Left colon (tissue), 2 donors: Measurements from ENCODE around the gene ASB13. TPM values are rescaled to one million over a fixed set of nuclear protein-coding genes. Genes with fewer than 3 reads are reported as not detected.

Source experiments
- ATAC-seq: fragments of 200-7000 bp; cut with Tn5 transposase; one replicate; pipeline ENCODE4 v1.9.1; 2020; ENCODE audit warnings: mild to moderate bottlenecking, moderate library complexity
- DNase-seq, 2 donors: peaks; one replicate each; pipeline ENCODE4 v3.0.0-alpha.2; 2020
- intact Hi-C, 2 donors: fragments of 100-400 bp; cut with DNase I in 1 of 2; cut with micrococcal nuclease in 1 of 2; formaldehyde crosslinking; loops; one replicate each; pipeline versions ENCODE4 v1.11.2 to v1.14.0; 2022; cut with DNase I, micrococcal nuclease
- total RNA-seq, 2 donors: library from RNA; stranded (reverse); fragmentation: NEBNext Ultra II Directional; extraction: Animal tissue kit (Norgen Biotek cat#: 25700); gene quantifications; one replicate each; pipeline ENCODE4 v1.2.1, GENCODE V29; 2021
- donor health status: DM: no; HTN: no; CAD: no.
- donor health status: DM: yes; HTN: yes; CAD: no.

ASB13 gene
- total RNA-seq, 2 donors from 2014 or later: 50.7 to 56.3 TPM

DNA sequence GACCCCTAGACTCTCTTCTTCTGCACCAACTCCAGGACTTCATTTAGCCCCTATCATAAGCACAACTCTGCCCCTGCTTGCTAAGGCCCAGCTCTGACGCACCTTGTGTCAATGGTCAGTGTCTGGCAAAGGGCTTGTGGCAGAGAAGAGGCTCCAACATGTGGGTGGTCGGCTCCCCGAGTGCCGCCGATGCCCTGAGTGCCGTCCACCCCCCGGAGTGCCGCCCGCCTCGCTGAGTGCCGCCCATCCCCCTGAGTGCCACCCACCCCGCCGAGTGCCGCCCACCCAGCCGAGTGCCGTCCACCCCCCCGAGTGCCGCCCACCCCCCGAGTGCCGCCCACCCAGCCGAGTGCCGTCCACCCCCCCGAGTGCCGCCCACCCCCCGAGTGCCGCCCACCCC lies 50.3 kb downstream of the ASB13 start:
- ATAC-seq: no peak
- intact Hi-C loops: loop anchor here in 1 of 2 donors (10.0 kb wide), 1 partner anchor 71 kb away; no protein-coding TSS in a partner anchor
- no peak for DNase-seq

DNA sequence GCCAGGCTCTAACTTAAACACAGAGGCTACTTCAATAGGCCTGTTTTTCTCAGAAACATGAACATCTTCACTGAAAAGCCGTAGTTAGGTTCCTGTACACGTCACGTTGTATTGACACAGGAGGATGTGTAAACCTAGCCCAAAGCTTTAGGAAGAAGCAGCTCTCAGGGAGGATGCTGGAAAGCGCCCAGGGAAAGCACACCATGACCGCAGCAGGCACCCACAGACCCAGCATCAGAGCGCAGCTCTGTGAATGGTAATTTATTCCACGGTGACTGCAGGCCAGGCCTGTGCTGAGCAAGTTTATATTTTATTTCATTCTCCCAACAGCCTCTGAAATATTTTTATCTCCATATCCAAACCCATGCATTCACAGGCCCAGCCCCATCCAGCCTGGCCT lies 51.1 kb downstream of the ASB13 start:
- DNase-seq (no peak), ATAC-seq (no peak)
- intact Hi-C loops: loop anchor here in 1 of 2 donors (10.0 kb wide), 1 partner anchor 71 kb away; no protein-coding TSS in a partner anchor

DNA sequence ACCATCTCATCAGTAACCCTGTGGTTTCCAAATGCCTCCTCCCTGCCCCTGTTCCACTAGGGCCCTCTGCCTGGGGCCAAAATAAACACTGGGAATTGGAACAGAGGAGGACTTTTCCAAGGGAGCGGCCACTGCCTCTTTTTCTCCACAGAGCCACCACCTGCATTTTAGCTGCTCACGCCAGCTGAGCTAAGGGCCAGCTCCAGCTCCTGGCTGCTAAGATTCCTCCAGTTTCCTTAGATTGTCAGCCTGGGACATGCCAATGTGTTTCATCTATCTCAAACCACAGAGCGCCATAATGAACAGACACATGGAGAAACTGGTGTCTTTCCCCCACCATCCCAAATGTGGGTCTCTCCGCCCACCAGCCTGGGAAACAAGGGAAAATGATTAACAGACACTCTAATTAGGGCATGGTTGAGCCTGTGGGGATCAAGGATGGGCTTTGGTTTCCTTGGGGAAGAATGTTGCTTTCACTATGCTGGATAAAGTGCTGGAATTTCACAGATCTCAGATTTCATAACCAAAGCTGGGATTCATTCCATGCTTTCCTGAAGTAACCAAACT lies 52.2 kb downstream of the ASB13 start:
- intact Hi-C loops: loop anchor here in 1 of 2 donors (10.0 kb wide), 1 partner anchor 69 kb away; no protein-coding TSS in a partner anchor
- ATAC-seq (no peak), DNase-seq (no peak)

DNA sequence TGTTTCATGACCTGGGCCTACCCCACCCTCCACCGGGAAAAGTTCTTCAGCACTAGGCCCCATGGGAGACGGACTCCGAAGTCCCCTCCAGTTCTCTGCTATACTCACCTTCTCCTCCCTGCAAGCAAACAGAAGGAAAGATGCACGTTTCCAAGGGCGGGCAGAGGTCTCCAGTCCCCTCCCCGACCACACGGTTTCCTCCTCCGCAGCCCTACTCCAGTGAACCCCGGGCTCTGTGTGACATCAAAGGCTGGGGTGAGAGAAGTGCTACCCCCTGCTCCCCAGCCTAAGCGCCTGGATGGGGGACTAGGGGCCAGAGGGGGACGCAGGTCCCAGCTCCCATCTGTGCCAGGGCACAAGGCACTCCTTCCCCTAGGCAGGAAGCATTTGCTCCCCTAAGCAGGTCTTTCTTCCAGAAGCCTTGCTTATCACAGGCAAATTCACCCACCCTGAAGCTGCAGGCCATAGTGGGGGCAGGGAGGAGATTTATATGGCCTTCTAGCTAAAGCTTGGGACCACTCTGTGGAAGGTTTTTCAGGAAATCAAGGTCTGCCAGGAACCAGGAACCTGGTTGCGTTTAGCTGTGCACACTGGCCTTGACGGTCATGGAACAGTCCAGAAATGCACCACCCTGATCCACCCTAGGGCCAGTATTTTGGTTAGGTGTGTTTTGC lies 52.8 kb downstream of the ASB13 start:
- no peak for DNase-seq
- no peak for ATAC-seq
- intact Hi-C loops: loop anchor here in 1 of 2 donors (10.0 kb wide), 1 partner anchor 69 kb away; no protein-coding TSS in a partner anchor

DNA sequence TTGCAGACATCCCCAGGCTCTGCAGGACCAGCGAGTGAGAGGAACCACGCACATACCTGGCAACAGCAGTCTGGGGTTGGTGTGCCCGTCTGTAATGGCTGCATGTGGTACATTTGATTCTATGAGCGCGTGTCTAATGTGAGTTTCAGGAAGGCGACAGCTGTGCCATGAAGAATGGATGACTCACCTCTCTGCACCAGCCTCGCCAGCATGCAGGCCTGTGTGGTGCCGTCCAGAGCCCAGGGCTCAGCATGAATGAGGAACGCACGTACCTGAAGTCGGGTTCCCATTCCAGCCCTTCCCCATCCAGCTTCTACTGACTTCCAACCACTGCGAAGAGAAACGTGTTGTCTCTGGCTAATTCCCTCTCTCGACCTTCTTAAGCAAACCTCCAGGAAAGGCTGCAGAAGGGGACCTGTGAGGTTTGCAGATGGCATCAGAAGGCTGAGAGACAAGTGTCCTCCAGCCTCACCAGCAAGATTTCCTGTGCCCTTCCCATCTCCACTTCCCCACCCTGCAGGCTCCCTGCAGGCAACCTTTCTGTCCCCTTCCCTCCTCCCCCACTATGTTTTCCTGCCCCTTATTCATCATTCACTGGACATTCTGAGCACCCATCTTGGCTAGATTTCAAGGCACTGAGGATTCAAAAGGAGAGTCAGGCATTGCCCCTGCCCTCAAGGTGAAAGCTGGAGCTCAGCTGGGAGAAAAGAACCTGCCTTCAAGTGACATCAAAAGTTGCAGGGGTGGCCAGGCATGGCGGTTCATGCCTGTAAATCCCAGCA lies 54.3 kb downstream of the ASB13 start:
- DNase-seq (no peak), ATAC-seq (no peak)
- intact Hi-C loops: loop anchor here in 1 of 2 donors (10.0 kb wide), 1 partner anchor 67 kb away; no protein-coding TSS in a partner anchor

DNA sequence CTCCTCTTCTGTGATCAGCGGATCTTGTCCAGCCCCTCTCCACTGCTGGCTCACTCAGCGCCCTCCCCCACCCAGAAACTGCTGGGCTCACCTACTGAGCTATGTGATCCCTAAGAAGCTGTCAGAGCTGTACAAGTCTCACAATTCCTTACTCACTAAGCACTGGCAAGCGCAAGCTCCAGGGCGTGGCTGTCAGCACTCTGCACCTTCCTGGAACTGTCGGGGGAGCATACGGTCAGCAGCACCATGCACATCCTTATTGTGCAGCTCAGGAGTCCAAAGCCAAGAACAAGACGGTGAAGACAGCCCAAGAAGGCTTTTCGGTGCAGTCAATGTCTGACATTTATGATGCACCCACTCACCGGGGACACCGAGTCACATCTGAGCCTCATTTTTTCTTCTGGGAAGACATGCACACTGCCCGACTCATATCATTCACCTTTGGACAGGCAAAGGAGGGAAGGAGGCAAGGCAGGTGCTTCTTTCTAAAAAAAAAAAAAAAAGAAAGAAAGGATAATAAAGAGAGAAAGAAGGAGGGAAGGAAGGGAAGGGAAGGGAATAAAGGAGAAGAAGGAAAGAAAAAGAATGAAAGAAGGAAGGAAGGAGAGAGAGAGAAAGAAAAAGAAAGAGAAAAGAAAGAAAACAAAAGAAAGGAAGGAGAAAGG lies 56.3 kb downstream of the ASB13 start:
- ATAC-seq: peak; percentile 85
- peak; percentile 86 to 94 for DNase-seq
- intact Hi-C loops: loop anchor here in 1 of 2 donors (10.0 kb wide), 1 partner anchor 65 kb away; no protein-coding TSS in a partner anchor

DNA sequence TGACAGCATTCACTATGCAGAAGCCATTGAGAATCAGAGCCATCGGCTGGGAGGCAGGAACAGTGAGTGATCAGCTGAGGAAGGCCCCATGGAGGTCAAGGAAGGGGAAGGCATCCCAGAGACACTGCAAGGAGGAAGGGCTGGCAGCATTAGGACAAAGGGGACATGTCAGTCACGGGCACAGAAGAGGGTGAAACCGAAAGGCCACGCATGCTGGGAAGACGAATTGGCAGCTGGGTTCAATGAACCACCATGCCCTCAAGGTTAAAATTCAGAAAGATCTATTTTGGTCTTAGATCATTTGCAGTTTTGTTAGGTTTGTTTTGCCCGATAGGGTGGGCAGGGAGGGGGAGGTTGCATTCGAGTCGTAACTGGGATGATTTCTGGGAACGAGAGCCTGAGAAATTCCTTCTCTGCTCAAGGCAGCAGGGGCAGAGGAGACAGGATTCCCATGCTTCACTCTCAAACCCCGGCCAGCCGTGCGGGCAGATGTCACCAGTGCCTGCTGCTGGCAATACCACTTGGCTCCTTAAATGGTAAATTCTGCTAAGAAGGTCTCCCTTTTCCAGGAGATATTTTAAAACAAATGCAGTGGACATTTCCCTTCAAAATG lies 57.7 kb downstream of the ASB13 start:
- DNase-seq (no peak), ATAC-seq (no peak)
- intact Hi-C loops: no loop called here

DNA sequence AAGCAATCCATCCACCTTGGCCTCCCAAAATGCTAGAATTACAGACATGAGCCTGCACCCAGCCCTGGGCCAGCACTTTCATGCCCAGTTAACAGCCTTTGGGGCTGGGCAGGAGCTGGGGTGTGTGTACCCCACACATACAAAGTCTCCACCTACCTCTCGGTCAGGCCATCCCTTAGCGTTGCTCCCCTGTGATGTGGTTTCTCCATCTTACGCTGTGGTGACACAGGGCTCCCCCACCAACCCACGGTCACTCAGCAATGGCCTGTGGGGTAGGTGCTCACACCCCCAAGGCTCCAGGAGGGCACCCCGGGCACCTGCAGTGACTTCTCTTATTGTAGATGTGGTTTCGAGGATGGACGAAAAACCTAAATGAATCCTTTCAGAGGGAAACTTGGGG lies 58.8 kb downstream of the ASB13 start:
- intact Hi-C loops: no loop called here
- no peak for DNase-seq

DNA sequence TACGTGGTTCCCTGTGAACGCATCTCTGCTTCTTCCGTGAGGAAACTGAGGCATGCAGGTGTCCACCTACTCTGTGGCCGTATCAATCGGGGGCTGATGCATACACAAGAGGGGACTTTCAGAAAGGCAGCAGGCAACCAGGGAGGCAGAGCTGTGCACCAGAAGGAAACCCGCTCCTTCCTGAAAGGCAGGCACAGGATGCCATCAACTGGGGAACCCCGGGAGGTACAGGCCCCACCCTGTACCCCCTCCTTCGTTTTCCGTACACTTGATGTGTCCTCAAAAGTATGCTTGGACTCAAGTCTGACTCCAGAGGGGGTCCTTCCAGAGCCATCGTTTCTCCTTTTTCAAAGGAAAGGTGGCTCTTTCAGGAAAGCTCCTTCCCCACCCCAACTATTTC lies 59.5 kb downstream of the ASB13 start:
- DNase-seq: no peak
- no peak for ATAC-seq
- intact Hi-C loops: no loop called here

More for the DNA sequence above, 58.8 kb downstream of the ASB13 start:
- ATAC-seq: no peak

DNA sequence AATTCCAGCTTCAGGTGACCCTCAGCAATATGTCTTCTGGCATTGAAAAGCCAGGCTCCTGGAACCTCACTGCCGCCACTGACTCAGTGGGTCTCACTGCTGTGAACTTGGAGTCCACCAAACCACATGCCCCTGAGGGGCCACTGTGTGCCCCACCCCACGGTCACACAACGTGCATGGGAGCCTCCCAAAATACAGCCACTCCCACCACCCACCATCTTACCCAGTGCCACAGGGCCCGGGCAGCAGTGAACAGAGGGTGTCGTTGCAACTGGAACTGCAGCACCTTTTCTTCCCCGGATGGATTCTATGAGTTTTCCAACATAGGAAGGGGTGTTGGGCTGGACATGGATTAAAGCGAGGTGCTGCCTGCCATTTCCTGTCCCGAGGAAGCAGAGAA lies 60.1 kb downstream of the ASB13 start:
- no peak for ATAC-seq
- DNase-seq: no peak
- intact Hi-C loops: no loop called here

DNA sequence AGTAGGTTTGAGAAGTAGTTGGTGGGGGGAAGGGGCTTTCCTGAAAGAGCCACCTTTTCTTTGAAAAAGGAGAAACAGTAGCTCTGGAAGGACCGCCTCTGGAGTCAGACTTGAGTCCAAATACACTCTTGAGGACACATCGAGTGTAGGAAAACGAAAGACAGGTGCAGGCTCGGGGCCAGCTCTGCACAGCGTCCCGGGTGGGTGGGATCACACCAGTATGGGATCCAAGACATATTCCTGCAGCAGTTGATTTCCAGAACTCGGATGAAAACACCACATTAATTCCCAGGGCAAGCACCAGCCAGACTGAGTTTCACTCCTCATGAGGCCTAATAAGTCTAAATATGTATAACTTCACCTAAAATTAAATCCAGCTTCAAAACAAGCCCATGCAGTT lies 61.4 kb downstream of the ASB13 start:
- DNase-seq: no peak

DNA sequence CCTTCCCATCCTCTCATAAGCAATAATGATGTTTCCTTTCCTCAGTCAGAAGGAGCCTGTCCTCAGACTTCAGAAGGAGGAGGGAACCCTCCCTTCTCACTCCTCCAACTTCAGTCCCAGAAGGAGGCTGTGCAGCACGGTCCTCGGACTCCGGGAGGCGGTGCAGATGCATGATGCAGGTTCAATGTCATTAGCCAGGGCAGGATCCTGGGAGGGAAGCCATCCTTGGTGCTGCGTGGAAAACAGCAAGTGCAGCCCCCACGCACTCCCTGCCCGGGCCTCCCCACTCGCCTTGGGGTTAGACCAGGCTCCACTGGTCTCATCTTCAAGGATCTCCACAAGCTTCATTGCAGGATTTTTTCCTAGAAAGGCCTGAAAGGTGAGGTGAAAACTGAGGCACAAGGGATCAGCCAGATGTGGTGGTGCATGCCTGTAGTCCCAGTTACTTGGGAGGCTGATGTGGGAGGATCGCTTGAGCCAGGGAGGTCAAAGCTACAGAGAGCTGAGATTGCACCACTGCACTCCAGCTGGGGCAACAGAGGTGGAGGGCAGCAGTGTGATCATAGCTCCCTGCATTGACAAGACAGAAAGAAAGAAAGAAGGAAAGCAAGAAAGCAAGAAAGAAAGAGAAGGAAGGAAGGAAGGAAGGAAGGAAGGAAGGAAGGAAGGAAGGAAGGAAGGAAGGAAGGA lies 62.0 kb downstream of the ASB13 start:
- intact Hi-C loops: no loop called here
- DNase-seq: no peak
- ATAC-seq: no peak

More for the DNA sequence above, 61.4 kb downstream of the ASB13 start:
- intact Hi-C loops: no loop called here
- no peak for ATAC-seq

DNA sequence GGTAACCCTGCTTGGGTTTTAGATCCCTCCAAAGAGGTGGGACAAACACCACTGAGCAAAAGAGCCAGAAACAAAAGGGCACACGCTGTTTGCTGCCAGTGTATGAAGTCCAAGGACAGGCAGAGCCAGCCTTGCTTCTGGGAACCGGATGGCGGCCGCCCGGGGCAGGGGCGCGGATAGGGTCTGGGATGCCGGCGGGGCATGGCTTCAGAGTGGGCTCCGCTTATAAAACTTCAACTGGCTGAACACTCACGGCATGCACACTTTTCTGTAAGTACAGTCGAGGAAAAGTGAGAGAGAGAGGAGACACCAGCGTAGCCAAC lies 62.6 kb downstream of the ASB13 start:
- intact Hi-C loops: no loop called here
- DNase-seq (no peak), ATAC-seq (no peak)

DNA sequence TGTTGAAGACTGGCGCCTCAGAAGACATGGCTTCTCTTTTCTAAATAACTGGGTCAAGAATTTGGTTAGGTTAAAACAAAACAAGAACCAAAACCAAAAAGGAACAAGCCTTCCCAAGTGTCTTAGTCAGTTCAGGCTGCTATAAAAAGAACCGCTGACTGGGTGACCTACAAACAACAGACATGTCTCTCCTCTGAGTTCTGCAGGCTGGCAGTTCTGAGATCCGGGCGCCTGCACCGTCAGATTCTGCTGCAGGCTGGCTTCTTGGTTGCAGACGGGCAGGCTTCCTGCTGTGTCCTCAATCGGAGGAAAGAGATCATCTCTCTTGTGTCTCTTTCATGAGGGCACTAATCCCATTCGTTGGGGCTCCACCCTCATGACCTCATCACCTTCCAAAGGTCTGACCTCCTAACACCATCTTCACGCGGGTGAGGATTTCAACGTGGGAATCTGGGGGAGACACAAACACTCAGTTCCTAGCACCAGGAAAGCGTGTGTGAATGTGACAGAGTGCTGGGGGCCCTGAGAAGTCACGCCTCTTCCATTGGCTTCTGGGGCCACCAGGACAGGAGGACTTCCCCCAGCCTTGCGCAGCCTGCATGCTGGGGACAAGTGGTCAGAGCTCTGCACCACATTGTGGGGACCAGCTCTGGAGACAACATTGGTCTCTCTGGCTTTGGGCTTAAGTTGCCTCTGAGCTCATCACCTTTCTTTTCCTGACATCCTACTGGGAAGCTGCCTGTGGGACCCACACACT lies 63.1 kb downstream of the ASB13 start:
- ATAC-seq: no peak
- intact Hi-C loops: no loop called here
- DNase-seq: no peak

DNA sequence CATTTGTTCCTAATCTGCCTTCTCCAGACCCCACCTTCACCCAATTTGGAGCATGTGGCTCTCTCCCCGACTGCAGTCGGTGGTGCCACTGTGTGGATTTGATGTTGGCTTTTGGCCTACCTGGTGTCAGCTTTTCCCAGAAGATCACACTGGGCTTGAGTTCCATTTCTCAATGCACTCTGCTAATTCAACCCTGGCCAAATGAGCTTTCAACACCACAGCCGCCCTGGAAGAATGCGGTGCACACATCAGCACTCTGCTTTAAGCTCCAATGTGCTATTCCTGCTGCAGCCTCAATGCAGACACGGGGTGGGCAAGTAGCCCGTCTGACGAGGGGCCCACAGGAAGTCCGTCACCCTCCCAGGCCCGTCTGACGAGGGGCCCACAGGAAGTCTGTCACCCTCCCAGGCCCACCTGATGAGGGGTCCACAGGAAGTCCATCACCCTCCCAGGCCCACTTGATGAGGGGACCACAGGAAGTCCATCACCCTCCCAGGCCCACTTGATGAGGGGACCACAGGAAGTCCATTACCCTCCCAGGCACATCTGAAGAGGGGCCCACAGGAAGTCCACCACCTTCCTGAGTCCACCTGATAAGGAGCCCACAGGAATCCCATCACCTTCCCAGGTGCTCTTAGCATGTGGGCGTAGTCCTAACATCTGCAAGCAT lies 64.4 kb downstream of the ASB13 start:
- ATAC-seq (no peak), DNase-seq (no peak)
- intact Hi-C loops: no loop called here

DNA sequence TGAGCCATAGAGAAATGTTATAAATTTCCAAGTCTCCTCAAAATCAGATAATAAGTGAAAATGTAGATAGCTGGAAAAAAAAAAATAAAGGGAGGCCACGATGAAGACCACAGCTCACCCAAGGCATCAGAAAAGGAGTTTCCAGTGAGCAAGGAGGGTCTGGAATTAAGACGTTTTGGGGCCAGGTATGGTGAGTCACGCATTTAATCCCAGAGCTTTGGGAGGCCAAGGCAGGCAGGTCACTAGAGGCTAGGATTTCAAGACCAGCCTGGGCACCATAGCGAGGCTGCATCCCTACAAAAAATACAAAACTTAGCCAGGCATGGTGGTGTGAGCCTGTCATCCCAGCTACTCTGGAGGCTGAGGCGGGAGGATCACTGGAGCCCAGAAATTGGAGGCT lies 65.5 kb downstream of the ASB13 start:
- DNase-seq (no peak), ATAC-seq (no peak)
- intact Hi-C loops: no loop called here
